Esophagus squamous epithelium (tissue), 4 donors: ENCODE measurements around the gene FLCN.

Source experiments
- CTCF ChIP-seq, 6 experiments: fragments of 450-650 bp in 4 of 6; fragments of 200-600 bp in 2 of 6; sonication (generic) in 2 of 6; IDR thresholded peaks; one replicate each; pipeline ENCODE4 v1.5.1; 2016 to 2019; ENCODE audit warnings: antibody characterized with exemption in 6 of 6, mild to moderate bottlenecking in 4 of 6, moderate library complexity in 4 of 6
- POLR2A ChIP-seq, 4 donors: fragments of 450-650 bp; IDR thresholded peaks; one replicate each; pipeline ENCODE4 v1.6.1; 2017; ENCODE audit warnings: antibody characterized with exemption in 4 of 4, mild to moderate bottlenecking in 4 of 4, moderate library complexity in 3 of 4

GRCh38 chr17:17196776-17197175, 40.2 kb downstream of the FLCN start:
- TF ChIP-seq CTCF (IDR thresholded peaks at IDR 0.05) (no peak), POLR2A (IDR thresholded peaks at IDR 0.05) (no peak)
